Colon (tissue), 2 donors: ENCODE results near the gene PIGR.

ENCODE experiments used
- FAIRE-seq: peaks from 2 replicates; lab custom pipeline; 2012; peaks lifted over from hg19 to GRCh38; lab: Jason Lieb, UNC
- donor health status: control.
- donor health status: control.

PIGR gene

DNA sequence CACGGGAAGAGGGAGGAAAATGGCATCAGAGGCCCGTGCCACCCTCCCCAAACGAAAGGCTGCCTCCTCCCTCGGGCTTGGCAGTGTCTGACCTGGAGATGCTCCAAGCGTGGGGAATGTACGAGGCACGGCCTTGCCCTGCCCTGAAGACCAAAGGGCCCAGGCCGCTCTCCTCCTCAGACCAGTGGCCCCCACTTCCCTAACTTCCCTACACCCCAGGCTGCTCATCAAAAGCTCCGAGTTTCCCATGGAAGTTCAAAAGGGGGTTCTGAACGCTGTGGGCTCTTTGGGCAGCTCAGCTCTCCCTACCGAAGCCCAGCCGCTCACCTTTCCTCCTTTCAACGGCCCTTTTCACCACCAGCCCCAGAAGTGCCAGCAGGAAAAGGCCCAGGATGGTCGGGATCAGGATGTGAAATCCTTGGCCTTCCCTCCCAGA lies 36.4 kb downstream of the PIGR start:
- no peak for FAIRE-seq

DNA sequence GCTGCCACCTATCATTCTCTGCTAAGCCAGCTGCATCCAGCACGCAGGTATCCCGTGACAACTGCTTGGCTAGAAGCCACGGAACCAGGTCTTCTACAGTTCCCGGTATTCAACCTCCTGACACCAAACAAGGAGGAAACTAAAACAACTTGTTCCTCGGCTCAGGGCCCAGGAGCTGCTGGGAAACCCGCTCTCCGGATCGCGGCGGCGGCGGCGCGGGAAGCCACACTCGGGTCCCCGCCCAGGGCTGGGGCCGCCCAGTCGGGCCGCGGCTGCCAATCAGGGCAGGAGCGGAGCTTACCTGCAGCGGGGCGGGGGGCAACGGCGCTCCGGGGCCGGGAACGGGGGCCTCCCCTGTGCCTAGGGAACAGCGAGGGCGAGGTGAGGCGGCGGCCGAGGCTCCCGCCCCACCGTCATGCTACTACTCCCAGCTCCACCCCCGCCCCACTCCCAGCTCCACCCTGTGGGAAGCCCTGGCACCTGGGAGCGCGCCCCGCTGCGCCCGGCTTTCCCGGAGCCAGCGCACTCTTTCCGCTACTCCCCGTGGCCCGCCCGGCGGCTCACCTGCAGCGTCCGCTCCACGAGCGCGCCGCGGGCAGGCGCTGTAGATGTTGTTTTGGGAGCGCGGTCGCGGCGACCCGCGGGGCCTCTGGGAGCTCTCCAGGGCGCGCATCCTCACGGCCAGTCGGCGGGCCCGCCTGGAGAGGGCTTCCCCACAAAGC lies 36.9 kb downstream of the PIGR start:
- no peak for FAIRE-seq

DNA sequence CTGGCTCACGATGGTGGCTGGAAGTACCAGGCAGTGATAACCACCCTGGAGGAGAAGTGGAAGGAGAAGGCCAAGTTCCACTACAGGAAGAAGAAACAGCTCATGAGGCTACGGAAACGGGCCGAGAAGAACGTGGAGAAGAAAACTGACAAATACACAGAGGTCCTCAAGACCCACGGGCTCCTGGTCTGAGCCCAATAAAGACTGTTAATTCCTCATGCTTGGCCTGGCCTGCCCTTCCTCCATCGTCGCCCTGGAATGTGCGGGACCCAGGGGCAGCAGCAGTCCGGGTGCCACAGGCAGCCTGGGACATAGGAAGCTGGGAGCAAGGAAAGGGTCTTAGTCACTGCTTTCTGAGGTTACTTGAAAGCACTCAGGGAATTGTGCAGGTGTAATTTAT lies 38.2 kb downstream of the PIGR start:
- no peak for FAIRE-seq

DNA sequence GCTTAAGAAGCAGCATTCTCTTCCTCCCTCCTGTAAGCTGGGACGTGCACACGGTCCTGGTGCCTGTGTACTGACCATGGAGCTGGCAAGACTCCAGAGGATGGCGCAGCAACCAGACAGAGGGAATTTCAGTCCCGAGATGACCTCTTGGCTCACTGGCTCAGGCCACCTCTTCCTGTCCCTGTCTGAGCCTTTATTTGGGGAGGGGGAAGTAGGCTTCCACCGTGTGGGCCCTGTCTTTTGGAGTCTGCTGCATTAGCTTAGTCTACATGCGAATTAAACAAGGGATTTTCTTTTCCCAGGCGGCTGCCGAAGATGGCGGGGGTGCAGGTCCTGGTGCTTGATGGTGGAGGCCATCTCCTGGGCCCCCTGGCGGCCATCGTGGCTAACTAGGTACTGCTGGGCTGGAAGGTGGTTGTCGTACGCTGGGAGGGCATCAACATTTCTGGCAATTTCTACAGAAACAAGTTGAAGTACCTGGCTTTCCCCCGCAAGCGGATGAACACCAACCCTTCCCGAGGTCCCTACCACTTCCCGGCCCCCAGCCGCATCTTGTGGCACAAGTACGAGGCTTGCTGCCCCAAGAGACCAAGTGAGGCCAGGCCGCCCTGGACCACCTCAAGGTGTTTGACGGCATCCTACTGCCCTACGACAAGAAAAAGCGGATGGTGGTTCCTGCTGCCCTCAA lies 38.8 kb downstream of the PIGR start:
- no peak for FAIRE-seq

DNA sequence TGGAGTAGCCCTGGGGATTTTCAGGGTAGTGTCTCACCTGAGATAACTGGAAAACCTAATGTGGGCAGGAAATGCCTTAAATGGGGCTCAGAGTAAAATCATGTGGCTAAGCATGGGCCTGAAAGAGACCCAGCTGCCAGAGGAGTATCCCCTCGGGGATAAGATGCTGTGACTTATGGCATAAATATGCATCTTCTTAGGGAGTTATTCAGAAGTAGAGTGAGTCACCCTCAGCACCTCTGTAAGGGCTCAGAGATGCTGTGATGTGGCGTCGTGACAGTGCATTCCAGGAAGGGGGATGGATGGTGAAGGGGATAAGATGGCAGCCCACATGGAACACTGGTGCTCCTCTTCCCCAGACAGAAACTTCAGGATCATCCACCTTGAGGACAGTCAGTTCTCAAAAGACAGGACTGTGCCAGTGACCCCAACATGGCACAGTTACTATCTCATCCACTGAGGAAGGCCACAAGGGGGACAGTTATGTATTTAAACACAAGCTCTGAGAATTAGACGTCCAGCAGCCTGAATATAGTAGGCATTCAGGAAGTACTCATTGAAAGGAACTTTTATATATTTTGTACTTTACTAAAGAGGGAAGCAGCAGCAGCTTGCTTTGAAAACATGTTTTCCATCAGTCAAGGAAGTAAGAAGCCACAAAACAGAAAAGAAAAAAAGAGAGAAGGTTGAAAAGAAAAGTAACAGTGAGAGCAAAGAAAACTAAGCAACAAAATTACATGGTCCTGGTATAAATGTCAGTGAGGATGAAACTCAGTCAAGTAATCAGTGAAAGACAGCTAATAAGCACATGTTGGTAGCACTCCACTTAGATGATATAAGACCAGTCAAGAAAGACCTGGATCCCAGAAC lies 40.7 kb downstream of the PIGR start:
- no peak for FAIRE-seq

DNA sequence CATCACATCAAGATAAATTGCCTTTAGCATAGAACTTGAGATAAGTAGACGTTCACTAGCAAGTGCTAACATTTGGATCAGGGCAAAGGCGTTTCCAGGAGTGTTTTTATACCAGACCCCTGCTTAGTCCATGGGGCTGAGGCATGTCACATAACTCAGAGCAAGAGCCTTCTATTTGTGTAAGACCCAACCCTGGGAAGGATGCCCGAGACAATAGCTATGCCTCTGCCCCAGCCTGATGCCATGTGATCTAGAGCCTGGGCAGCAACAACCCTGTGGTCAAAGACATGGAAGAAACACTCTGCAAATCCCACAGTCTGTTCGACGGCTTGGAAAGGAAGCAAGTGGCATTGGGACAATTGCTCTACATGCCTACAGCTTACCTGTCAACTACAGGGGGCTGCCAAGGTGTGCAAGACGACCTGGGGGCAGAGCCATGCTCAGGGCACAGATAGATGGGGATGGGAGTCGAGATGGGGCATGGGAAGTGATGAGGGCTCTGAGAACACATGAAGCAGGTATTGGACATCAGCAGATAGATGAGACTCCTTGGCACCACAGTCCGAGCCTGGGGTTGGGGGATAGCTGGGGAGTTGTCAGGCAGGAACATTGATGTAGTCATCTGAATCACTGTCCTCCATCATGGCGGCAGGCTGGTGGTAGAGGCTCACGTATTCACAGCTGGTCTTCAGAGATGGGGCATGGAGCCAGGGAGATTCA lies 41.7 kb downstream of the PIGR start:
- no peak for FAIRE-seq

DNA sequence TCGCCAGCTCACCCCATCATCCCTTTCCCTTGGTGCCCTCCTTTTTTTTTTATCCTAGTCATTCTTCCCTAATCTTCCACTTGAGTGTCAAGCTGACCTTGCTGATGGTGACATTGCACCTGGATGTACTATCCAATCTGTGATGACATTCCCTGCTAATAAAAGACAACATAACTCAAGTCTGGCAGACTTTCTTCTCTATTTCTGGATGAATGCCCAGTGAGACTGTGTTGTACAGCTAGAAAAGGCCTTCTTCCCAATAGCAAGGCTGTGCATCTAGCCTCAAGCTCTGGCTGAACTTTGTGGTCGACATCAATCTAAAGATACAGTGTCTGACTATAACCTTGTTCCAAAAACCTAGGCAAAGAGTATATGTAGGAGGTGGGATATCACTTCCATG lies 42.6 kb downstream of the PIGR start:
- FAIRE-seq, result no peak

DNA sequence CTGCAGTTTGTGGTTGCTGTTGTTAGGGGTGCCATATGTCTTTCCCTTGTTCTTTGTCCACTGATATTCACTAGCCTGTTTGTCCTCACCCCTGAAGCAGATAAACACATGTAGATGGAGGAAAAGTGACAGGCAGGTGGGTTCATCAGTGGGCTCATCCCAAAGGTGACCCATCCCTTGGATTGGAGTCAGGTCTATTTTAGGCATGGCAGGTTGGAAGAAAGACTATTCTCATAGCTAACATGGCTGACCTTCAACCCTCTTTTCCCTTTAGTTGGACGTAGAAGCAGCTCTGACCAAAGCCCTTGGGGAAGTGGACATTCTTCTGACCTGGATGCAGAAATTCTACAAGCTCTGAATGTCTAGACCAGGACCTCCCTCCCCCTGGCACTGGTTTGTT lies 43.6 kb downstream of the PIGR start:
- FAIRE-seq, result no peak

DNA sequence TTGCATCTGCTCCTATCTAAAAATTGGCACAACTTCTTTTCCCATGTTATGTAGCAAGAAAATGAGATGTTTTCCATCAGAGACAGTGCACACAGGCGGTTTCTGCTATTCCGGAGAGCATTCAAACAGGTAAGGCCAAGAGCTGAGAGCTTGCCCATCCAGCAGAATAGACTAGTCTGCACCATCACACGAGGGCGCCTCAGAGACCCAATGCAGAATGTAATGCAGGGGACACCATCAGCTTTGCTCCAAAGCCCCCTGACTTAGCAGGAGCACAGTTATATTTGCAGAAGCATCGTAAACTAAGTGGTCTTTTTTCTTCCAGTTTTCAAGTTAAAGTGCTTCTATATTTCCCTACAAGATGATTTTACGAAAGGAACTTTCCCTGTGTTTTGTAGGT lies 44.3 kb downstream of the PIGR start:
- FAIRE-seq, result no peak

DNA sequence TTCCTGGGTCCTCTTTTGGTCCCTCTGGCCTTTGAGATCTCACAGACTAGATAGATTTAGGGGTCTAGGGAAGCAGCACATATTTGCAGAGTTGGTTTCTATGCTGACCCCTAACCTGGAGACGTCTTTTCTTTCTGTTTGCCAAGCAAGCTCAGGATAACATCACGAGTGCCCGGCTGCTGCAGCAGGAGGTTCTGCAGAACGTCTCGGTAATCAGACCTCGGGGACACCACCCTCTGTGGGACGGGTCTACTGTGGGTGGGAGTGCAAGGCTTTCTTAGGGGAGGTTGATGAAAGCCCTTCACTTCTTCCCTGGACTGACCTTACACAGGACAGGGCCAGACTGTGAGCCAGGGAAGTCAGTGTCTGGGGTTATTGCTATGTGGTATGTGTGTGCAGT lies 46.1 kb downstream of the PIGR start:
- FAIRE-seq, result no peak

DNA sequence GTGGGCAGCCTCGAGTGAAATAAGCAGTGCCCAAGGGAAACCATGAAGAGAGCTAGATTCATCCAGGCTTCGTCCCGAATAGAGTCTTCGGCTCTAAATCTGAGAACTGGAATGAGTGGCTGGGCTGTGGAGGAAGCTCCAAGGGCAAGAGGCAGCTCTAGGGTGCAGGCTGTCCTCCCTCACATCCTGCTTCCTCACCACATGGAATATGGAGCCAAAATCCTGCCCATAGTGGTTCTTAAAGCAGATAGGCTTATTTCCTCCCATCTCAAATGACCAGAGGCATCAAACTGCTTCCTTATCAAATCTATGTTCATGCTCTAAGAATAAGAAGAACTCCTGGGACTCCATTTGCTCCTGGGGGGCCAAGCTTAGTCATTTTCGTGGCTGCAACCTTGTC lies 46.5 kb downstream of the PIGR start:
- no peak for FAIRE-seq

DNA sequence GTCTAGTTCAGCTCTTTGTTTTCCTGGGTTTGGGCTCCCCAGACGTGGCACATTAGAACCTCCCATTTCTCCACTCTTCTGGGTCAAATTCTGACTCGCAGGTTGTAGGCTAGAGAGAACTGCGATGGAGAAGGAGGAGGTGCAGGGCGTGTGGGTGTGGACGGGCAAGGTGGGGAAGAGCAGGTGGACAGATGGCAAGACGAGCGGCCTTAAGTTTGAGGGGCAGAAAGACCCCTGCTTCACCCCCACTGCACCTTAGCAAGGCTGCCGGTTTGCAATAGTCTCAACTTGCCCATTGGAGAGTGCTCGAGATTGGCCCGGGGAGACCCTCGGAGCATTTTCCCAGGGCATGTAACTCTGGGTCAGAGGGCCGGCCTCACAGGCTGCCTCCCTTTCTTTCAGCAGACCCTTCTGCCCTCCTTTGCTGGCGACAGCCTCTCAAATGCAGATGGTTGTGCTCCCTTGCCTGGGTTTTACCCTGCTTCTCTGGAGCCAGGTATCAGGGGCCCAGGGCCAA lies 47.3 kb downstream of the PIGR start:
- no peak for FAIRE-seq

DNA sequence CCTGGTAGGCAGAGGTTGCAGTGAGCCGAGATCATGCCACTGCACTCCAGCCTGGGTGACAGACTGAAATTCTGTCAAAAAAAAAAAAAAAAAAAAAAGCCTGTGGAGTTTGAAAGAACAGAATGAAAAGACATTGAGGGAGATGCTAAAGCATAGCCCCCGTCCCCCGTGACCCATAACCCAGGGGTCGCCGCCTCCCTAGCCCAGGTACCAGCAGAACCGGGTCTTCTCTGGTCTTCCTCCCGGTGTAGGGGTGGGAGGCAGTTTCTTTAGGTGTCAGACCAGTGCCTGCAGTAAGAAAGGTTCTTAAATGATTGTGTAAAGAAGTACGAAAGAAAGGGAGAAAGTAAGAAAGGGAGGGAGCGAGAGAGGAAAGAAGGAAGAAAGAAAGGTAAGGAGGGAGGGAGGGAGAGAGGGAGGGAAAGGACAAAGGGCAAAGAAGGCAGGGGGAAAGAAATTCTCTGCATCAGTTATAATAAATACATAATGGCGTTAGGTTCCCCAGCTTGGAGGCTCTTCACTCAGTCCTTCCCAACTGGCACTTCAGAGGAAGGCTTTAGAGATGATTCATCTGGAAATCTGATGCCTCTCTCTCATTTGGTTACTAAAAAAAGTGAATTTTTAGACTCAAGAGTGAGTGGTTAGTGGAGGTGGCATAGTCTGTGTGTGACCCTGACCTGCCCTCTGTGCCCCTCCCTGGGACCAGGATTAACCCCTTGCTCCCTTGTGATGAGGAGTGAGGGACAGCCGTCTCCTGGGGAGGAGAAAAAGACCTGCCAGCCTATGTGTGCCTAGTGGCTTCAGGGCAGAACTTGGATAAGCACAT lies 48.0 kb downstream of the PIGR start:
- FAIRE-seq, result no peak

DNA sequence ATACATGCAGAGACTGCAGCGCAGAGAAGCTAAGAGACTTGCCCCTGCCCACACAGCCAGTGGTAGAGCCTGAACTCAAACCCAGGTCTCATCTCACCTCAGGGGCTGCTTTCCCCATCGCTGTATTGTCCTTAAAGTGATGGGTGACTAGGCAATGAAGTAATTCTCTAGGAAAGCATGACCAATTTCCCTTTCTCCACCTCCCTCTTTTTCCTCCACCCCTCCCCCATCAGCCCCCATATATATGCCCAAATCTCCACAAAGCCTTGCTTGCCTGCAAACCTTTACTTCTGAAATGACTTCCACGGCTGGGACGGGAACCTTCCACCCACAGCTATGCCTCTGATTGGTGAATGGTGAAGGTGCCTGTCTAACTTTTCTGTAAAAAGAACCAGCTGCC lies 49.1 kb downstream of the PIGR start, which contains the start of gene IL24:
Gene IL24, plus strand, starts transcription at position 269 of the 400 bp plus-strand sequence. CDS start 390 bp downstream, outside the sequence.
- no peak for FAIRE-seq

DNA sequence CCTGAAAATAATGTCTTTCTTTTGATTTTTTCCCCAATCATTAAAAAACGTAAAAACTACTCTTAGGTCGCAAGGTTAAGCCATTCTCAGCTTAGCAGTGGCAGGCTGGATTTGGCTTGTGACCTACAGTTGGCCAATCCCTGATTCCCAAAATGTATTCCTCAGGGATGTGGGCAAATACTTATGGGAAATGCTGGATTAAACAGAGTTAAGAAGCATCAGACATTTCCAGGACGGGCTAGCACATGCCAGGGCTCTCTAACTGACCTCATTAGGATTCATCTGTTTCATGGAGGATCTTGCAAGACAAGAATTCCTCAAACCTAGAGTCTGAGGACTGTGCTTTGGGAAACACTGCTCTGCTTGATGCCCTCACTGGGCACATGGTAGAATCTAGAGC lies 50.0 kb downstream of the PIGR start:
- no peak for FAIRE-seq

DNA sequence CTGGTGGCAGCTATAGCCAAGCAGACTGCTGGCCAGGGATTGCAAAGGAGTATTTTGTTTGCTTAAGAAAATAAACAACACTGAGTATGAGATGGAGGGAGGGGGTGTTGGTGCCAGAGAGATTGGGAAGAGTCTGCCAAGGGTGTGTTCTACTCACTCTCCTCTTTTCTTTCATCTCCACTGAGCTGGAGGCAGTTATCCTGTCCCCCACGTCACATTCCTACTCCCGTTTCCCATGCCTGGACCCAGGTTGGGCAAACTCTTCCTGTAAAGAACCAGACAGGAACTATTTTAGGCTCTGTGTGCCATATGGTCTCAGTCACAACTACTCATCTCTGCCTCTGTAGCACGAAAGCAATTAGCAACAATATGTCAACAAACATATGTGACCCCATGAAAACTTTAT lies 50.4 kb downstream of the PIGR start:
- FAIRE-seq, result no peak

DNA sequence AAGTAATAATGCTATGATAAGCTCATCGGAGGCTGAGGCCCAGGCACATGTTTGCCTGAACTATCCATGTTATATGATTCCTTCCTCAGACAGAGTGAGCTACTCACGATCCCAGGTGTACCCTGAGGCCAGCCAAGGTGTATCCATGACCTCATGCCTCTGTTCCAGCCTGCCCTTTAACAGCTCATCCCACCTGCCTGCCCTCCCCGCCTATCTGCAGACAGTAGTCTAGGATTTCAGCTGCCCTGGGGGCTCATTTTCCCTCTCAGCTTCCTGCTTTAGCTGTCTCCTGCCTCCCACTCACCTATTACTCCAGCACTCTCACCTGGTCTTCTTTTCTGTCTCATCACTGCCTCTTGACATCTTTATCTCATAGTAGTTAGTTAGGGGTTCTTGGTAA lies 50.9 kb downstream of the PIGR start:
- no peak for FAIRE-seq

DNA sequence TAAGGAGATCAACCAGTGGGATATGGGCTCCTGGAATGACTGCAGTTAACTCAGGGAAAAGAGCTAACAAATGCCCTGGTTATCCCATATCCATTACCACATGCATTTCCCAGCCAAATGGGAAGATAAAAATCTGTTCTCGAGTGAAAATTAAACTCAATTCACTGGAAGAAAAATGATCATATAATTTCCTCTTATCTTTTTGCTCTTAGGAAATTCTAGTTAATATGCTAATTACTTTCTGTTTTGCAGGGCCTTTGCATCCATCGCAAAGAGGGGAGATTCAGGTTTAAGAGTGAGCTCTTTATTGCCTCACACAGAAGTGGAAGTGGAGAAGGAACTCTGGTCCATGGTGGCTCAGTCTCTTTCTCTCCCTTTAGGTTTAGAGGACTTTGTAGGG lies 52.9 kb downstream of the PIGR start:
- FAIRE-seq, result no peak

DNA sequence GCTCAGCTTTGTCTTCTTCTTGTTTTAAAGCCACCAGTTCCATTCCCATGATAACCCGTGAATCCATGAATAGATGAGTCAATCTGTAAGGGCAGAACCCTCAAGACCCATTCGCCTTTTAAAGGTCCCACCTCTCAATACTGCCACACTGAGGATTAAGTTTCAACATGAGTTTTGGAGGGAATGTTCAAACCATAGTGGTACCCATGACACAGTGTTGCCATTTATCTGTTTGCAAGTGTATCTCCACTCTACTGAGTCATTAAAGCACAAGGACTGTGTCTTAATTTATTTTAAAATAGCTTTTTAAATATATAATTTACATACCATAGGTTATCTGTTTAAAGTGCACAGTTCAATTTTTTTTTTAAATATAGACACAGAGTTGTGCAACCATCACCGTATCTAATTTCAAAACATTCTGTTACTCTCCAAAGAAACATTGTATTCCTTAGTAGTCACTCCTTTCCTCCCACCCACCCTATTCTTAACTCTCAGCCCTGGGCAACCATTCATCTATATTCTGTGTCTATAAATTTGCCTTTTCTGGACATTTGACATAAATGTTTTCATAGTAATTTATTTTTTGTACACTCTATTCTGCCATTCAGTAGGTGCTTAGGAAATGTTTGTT lies 53.8 kb downstream of the PIGR start:
- no peak for FAIRE-seq

DNA sequence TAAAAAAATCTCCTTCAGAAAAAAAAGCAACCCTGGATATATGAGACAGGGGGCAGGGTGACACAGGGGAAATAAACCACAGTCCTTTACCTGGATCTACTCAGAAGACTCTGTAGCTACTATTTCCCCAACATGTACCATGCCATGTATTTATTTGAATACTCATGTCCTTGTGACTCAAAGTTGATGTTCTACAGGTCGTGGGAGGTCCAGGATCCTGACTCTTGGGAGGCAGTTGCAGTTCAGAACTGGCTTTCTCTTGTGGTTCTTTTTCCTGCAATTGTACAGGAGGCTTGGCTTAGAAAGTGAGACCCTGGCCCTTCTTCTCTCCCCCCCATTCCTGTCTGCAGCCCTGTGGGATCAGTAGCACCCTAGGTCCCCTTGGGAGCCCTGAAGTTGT lies 54.9 kb downstream of the PIGR start:
- no peak for FAIRE-seq
